Esophagus muscularis mucosa (tissue), 4 donors: ENCODE measurements around the gene PNMT. TPM values are rescaled to one million over a fixed set of nuclear protein-coding genes. Genes with fewer than 3 reads are reported as not detected.

Experiments used
- DNase-seq: peaks from one replicate; pipeline ENCODE4 v3.0.0-alpha.2; 2017; ENCODE audit errors: extremely low spot score
- H3K27ac ChIP-seq, 4 donors: fragments of 200-600 bp; sonication (generic); replicated peaks in 1 of 4; 1 replicate in 3 of 4; 2 replicates in 1 of 4; pipeline ENCODE4 v1.5.1; 2016 to 2019; ENCODE audit warnings: mild to moderate bottlenecking in 1 of 4
- H3K27me3 ChIP-seq, 4 donors: fragments of 200-600 bp; sonication (generic); one replicate each; pipeline versions ENCODE4 v1.5.1 to v1.6.0; 2016 to 2019
- H3K36me3 ChIP-seq, 4 donors: fragments of 200-600 bp; sonication (generic); one replicate each; pipeline ENCODE4 v1.5.1; 2016 to 2019
- H3K4me1 ChIP-seq, 4 donors: fragments of 200-600 bp; sonication (generic); one replicate each; pipeline ENCODE4 v1.5.1; 2016 to 2019
- H3K4me3 ChIP-seq, 4 donors: fragments of 200-600 bp; sonication (generic); 1 replicate in 2 of 4; 2 replicates in 2 of 4; pipeline ENCODE4 v1.5.1; 2016 to 2019; ENCODE audit warnings: mild to moderate bottlenecking in 4 of 4, moderate library complexity in 1 of 4
- H3K9me3 ChIP-seq, 4 donors: fragments of 200-600 bp; sonication (generic); 1 replicate in 3 of 4; 2 replicates in 1 of 4; pipeline ENCODE4 v1.5.1; 2016 to 2019
- CTCF ChIP-seq, 3 experiments: fragments of 200-600 bp in 2 of 3; fragments of 450-650 bp in 1 of 3; sonication (generic) in 2 of 3; IDR thresholded peaks; one replicate each; pipeline ENCODE4 v1.5.1; 2017 to 2019; ENCODE audit warnings: antibody characterized with exemption in 3 of 3, mild to moderate bottlenecking in 2 of 3, moderate library complexity in 1 of 3
- EP300 ChIP-seq: sonication (generic); formaldehyde crosslinking; IDR thresholded peaks from one replicate; pipeline ENCODE4 v1.6.1; 2017; ENCODE audit warnings: antibody characterized with exemption
- POLR2A ChIP-seq: fragments of 450-650 bp; IDR thresholded peaks from one replicate; pipeline ENCODE4 v1.6.1; 2017; ENCODE audit warnings: antibody characterized with exemption, moderate library complexity, mild to moderate bottlenecking, low read depth
- POLR2AphosphoS5 ChIP-seq, 2 donors: sonication (generic); formaldehyde crosslinking; IDR thresholded peaks; one replicate each; pipeline ENCODE4 v1.6.1; 2017; ENCODE audit warnings: antibody characterized with exemption in 2 of 2
- WGBS: methylation state at CpG from one replicate; pipeline ENCODE4 v1.1.5; 2018; 5-methylcytosine and 5-hydroxymethylcytosine counted together
- intact Hi-C: fragments of 100-400 bp; cut with DNase I; formaldehyde crosslinking; loops from one replicate; pipeline ENCODE4 v1.15.1; 2023
- total RNA-seq, 4 donors: library from RNA; depleted of rRNA; stranded (reverse); fragments of >200 nt; gene quantifications; one replicate each; pipeline versions ENCODE4 v1.1.0 to v1.2.1, GENCODE V29; 2016

PNMT gene
- total RNA-seq, 4 donors from 2014 or later, result 9.4 to 14.3 (median 10.6) TPM

- intact Hi-C loops, result no loop called here
- H3K36me3 ChIP-seq, result peaks cover 12 to 91% (median 79%) of the 10 kb centered on the region in 4 donors
- no peak for DNase-seq
These were observed 51.5 kb downstream of the PNMT start for GRCh38 chr17:39719563-39720355.

More at GRCh38 chr17:39719563-39720355, 51.5 kb downstream of the PNMT start:
- TF ChIP-seq POLR2AphosphoS5 (IDR thresholded peaks at IDR 0.05) (no peak), POLR2A (no peak), EP300 (no peak), CTCF (IDR thresholded peaks at IDR 0.05) (no peak)
- no peaks in the 10 kb centered on the region for H3K27me3 ChIP-seq
- WGBS, result 88% methylated on average over 7 of the region's 7 CpGs
- H3K27ac ChIP-seq, result no peak overlapping the region
- peaks cover 0 to 5% (median 0%) of the 10 kb centered on the region in 4 donors for H3K4me1 ChIP-seq
- H3K4me3 ChIP-seq, result no peak overlapping the region
- H3K9me3 ChIP-seq, result no peaks in the 10 kb centered on the region

Other genes starting within 250 kb of the PNMT start
- gene MED1, start 217.2 kb upstream of the PNMT start, total RNA-seq, result 10 to 100 TPM; 19.5 to 33.9 (median 27.2) TPM
- gene CDK12, start 207.0 kb upstream of the PNMT start, total RNA-seq, result 10 to 100 TPM; 28.2 to 35.2 (median 30.4) TPM
- not detected for gene NEUROD2, start 60.5 kb upstream of the PNMT start, total RNA-seq
- gene PPP1R1B, start 41.5 kb upstream of the PNMT start, total RNA-seq, result 10 to 100 TPM in 2 of 4 donors, 1 to 10 TPM in 2; 4.9 to 14.8 (median 9.8) TPM
- gene STARD3, start 31.3 kb upstream of the PNMT start, total RNA-seq, result 10 to 100 TPM; 27.5 to 47.3 (median 38.6) TPM
- gene TCAP, start 3.1 kb upstream of the PNMT start, total RNA-seq, result 1 to 10 TPM in 3 of 4 donors, under 1 TPM in 1; 0.99 to 2.1 (median 1.3) TPM
- gene PGAP3, start 19.6 kb downstream of the PNMT start, total RNA-seq, result 1 to 10 TPM; 6.2 to 9.4 (median 8.5) TPM
- gene ERBB2, start 31.6 kb downstream of the PNMT start, total RNA-seq, result 10 to 100 TPM; 36.8 to 67.7 (median 57.7) TPM
- gene MIEN1, start 62.1 kb downstream of the PNMT start, total RNA-seq, result 10 to 100 TPM; 47.0 to 57.3 (median 52.7) TPM
- gene GRB7, start 69.5 kb downstream of the PNMT start, total RNA-seq, result under 1 TPM; 0.23 to 0.83 (median 0.55) TPM
- gene IKZF3, start 195.9 kb downstream of the PNMT start, total RNA-seq, result 1 to 10 TPM in 2 of 4 donors, under 1 TPM in 2; 0.83 to 3.8 (median 1.3) TPM
- gene ZPBP2, start 199.7 kb downstream of the PNMT start, total RNA-seq, result not detected